ENCODE measurements around the gene KNOP1.

DNA sequence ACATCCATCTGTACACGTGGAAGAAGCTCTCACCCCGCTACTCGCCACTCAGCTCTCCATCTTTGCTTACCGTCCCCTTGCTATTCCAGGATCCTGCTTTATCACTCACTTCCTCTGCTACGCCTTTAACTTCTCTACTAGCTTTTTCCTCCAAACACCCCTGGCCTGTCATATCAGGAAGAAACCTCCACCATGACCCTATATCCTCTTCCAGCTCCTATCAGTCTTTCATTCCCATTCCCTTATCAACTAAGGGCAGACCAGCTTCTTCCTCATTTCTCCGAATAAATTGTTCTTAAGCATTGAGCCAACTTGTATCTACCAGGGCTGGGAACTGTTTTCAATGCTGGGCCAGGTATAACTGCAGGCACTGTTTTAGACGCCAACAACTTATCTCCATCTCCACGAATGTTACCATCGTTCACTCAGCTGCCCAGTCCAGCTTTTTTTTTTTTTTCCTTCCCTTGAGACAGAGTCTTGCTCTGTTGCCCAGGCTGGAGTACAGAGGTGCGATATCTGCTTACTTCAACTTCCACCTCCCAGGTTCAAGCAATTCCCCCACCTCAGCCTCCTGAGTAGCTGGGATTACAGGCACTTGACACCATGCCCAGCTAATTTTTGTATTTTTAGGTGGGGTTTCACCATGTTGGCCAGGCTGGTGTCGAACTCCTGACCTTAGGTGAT, 4.4 kb upstream of the KNOP1 start:
- TF ChIP-seq CTCF (IDR thresholded peaks at IDR 0.05) (no peak), ZFX (IDR thresholded peaks at IDR 0.05; ENCODE audit: borderline replicate concordance) (no peak)

All from 22Rv1 (cell line).